ENCODE results near the gene RBBP4. TPM values are rescaled to one million over a fixed set of nuclear protein-coding genes. Genes with fewer than 3 reads are reported as not detected.

The RBBP4 gene
- total and polyA plus RNA-seq, 2 of the 8 experiments (the other 6 are each of a cell fraction or from before 2014, with no cell fraction given), result 147 to 397 TPM

- TF ChIP-seq CHD7 (IDR thresholded peaks at IDR 0.05; ENCODE audit: insufficient replicate concordance, low read length) (no peak), EP300 (IDR thresholded peaks at IDR 0.05; ENCODE audit: borderline replicate concordance in 1 of 2, low read depth in 2 of 2, low read length in 2 of 2) (no peak), NRF1 (IDR thresholded peaks at IDR 0.05; ENCODE audit: low read depth, low read length) (no peak), CBX8 (IDR thresholded peaks at IDR 0.05; ENCODE audit: borderline replicate concordance, low read depth, low read length) (no peak), ATF2 (IDR thresholded peaks at IDR 0.05; ENCODE audit: low read length) (no peak), CHD1 (IDR thresholded peaks at IDR 0.05; ENCODE audit: low read depth, low read length) (no peak), YY1 (IDR thresholded peaks at IDR 0.05; ENCODE audit: low read depth, low read length) (no peak), HDAC2 (IDR thresholded peaks at IDR 0.05; ENCODE audit: borderline replicate concordance in 1 of 2, low read depth in 2 of 2, low read length in 2 of 2) (no peak), CHD2 (IDR thresholded peaks at IDR 0.05; ENCODE audit: low read length) (no peak)
Measured at GRCh38 chr1:32684167-32684811, 33.3 kb downstream of the RBBP4 start (continued).
